ENCODE results near the gene MCF2. TPM values are rescaled to one million over a fixed set of nuclear protein-coding genes. Genes with fewer than 3 reads are reported as not detected.
A peak's percentile ranks its signal among the peaks of the same experiment; 100 is the strongest.

MCF2 gene
- total RNA-seq, 1 donor from 2014 or later: 0.75 TPM

- TF ChIP-seq CTCF (IDR thresholded peaks at IDR 0.05): no peak
- POLR2A ChIA-PET: no interaction called here
These were observed 141.0 kb downstream of the MCF2 start for GRCh38 chrX:139566981-139567380.

GRCh38 chrX:139563251-139563650 is 144.7 kb downstream of the MCF2 start:
- CTCF ChIA-PET: no interaction called here
- POLR2A ChIA-PET: no interaction called here
- Mint-ChIP-seq H3K4me3 (no peak overlapping the region), H3K27me3 (no peaks in the 10 kb centered on the region), H3K27ac (no peak overlapping the region), H3K4me1 (no peaks in the 10 kb centered on the region), H3K9me3 (no peaks in the 10 kb centered on the region), H3K36me3 (ENCODE audit: low read depth) (no peaks in the 10 kb centered on the region)
- intact Hi-C loops (cut with micrococcal nuclease): no loop called here
- ATAC-seq (ENCODE audit: low read depth) (no peak), DNase-seq (no peak)
- TF ChIP-seq CTCF (IDR thresholded peaks at IDR 0.05): no peak

More at GRCh38 chrX:139566981-139567380, 141.0 kb downstream of the MCF2 start:
- Mint-ChIP-seq H3K9me3 (no peaks in the 10 kb centered on the region), H3K4me3 (no peak overlapping the region), H3K27me3 (no peaks in the 10 kb centered on the region), H3K36me3 (ENCODE audit: low read depth) (no peaks in the 10 kb centered on the region), H3K27ac (no peak overlapping the region), H3K4me1 (no peaks in the 10 kb centered on the region)
- no peak for DNase-seq
- intact Hi-C loops (cut with micrococcal nuclease): no loop called here
- CTCF ChIA-PET: interaction anchor here (0.6 kb wide), 1 partner anchor 828 kb away, joined by 3 read pairs; no protein-coding TSS in a partner anchor
- no peak for ATAC-seq (ENCODE audit: low read depth)

GRCh38 chrX:139560221-139560620 is 147.7 kb downstream of the MCF2 start:
- CTCF ChIA-PET: interaction anchor here (1.8 kb wide), 1 partner anchor 784 kb away, joined by 5 read pairs; no protein-coding TSS in a partner anchor
- ATAC-seq (ENCODE audit: low read depth): no peak
- H3K9me3 Mint-ChIP-seq: no peaks in the 10 kb centered on the region
- POLR2A ChIA-PET: no interaction called here
- no peaks in the 10 kb centered on the region for H3K4me1 Mint-ChIP-seq
- no peak overlapping the region for H3K27ac Mint-ChIP-seq
- no peak for DNase-seq
- H3K36me3 Mint-ChIP-seq (ENCODE audit: low read depth): no peaks in the 10 kb centered on the region
- H3K4me3 Mint-ChIP-seq: no peak overlapping the region
- H3K27me3 Mint-ChIP-seq: no peaks in the 10 kb centered on the region
- no peak for TF ChIP-seq CTCF (IDR thresholded peaks at IDR 0.05)
- intact Hi-C loops (cut with micrococcal nuclease): no loop called here

GRCh38 chrX:139559383-139560042 is 148.5 kb downstream of the MCF2 start:
- intact Hi-C loops (cut with micrococcal nuclease): loop anchor here (2.0 to 10.0 kb wide), 2 partner anchors 365 to 433 kb away; no protein-coding TSS in a partner anchor
- H3K9me3 Mint-ChIP-seq: no peaks in the 10 kb centered on the region
- no peak for TF ChIP-seq CTCF (IDR thresholded peaks at IDR 0.05)
- H3K36me3 Mint-ChIP-seq (ENCODE audit: low read depth): no peaks in the 10 kb centered on the region
- peaks cover 6% of the 10 kb centered on the region for H3K4me1 Mint-ChIP-seq
- ATAC-seq (ENCODE audit: low read depth): no peak
- no peak overlapping the region for H3K27ac Mint-ChIP-seq
- POLR2A ChIA-PET: no interaction called here
- H3K27me3 Mint-ChIP-seq: no peaks in the 10 kb centered on the region
- no peak overlapping the region for H3K4me3 Mint-ChIP-seq
- no peak for DNase-seq
- CTCF ChIA-PET: interaction anchor here (1.1 to 1.8 kb wide), 2 partner anchors 43 to 783 kb away, joined by 3 to 5 read pairs; no protein-coding TSS in a partner anchor

- TF ChIP-seq CTCF (IDR thresholded peaks at IDR 0.05): no peak
- no peak for DNase-seq
- CTCF ChIA-PET: no interaction called here
- Mint-ChIP-seq H3K4me1 (peaks cover 23% of the 10 kb centered on the region), H3K27ac (peak overlapping the region; percentile 18), H3K9me3 (no peaks in the 10 kb centered on the region), H3K4me3 (peak overlapping the region; percentile 16), H3K27me3 (no peaks in the 10 kb centered on the region), H3K36me3 (ENCODE audit: low read depth) (no peaks in the 10 kb centered on the region)
- ATAC-seq (ENCODE audit: low read depth): no peak
- intact Hi-C loops (cut with micrococcal nuclease): loop anchor here (5.0 to 10.0 kb wide), 2 partner anchors 360 to 377 kb away; partner anchors contain the start of gene ATP11C
- POLR2A ChIA-PET: interaction anchor here (0.6 kb wide), 1 partner anchor 378 kb away, joined by 4 read pairs; no protein-coding TSS in a partner anchor
These were observed 152.8 kb downstream of the MCF2 start for GRCh38 chrX:139554991-139555675.

Data from activated B cell treated with CpG ODN at 0.5 μM for 24 hours (primary cell).